ENCODE measurements around the gene CLEC2B. TPM values are rescaled to one million over a fixed set of nuclear protein-coding genes. Genes with fewer than 3 reads are reported as not detected.

CLEC2B gene
- total and polyA plus RNA-seq, 8 donors, result 0.87 to 30.1 (median 9.6) TPM

DNA sequence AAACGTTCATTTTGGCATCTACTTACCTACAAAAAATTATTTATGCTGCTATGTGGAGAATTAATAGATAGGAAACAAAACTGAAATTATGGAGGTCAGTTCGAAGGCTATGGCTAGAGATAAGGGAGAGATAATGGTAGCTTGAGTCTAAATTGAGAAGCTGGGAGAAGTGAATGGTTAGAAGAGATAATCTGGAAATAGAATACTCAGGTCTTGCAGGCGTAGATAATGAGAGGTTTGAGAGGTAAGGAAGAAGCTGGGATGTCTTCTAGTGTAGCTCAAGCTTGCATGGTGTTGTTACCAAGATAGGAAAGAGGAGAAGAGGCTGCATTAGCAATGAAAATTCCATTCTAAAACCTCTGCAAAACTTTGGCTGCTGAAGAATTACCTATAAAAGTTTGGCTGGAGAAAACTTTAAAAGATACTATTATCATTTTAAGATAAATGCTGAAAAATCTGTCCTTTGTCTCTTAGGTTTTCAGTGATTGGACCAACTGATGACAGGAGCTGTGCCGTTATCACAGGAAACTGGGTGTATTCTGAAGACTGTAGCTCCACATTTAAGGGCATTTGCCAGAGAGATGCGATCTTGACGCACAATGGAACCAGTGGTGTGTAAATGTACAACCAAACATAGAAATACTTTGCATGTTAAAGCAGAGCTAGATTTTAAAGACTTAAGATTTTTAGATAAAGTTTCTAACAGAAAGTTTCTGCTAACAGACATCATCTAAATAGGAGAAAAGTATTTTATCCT, 26.2 kb upstream of the CLEC2B start:
- Histone ChIP-seq H3K4me1 (no peaks in the 10 kb centered on the region), H3K36me3 (no peaks in the 10 kb centered on the region), H3K9me3 (no peaks in the 10 kb centered on the region), H3K27ac (no peak overlapping the region), H3K4me3 (no peak overlapping the region), H3K27me3 (no peaks in the 10 kb centered on the region)
- TF ChIP-seq POLR2A (IDR thresholded peaks at IDR 0.05) (no peak), EP300 (IDR thresholded peaks at IDR 0.05) (no peak)
- TF ChIP-seq, protein P1, sequence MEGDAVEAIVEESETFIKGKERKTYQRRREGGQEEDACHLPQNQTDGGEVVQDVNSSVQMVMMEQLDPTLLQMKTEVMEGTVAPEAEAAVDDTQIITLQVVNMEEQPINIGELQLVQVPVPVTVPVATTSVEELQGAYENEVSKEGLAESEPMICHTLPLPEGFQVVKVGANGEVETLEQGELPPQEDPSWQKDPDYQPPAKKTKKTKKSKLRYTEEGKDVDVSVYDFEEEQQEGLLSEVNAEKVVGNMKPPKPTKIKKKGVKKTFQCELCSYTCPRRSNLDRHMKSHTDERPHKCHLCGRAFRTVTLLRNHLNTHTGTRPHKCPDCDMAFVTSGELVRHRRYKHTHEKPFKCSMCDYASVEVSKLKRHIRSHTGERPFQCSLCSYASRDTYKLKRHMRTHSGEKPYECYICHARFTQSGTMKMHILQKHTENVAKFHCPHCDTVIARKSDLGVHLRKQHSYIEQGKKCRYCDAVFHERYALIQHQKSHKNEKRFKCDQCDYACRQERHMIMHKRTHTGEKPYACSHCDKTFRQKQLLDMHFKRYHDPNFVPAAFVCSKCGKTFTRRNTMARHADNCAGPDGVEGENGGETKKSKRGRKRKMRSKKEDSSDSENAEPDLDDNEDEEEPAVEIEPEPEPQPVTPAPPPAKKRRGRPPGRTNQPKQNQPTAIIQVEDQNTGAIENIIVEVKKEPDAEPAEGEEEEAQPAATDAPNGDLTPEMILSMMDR (IDR thresholded peaks at IDR 0.05), result no peak
- 69 to 80% (median 70%) methylated on average over 6 of the region's 6 CpGs for WGBS, 5 donors
- DNase-seq, result no peak
- intact Hi-C loops (cut with DNase I; ENCODE audit: low total_unique reads), result no loop called here

DNA sequence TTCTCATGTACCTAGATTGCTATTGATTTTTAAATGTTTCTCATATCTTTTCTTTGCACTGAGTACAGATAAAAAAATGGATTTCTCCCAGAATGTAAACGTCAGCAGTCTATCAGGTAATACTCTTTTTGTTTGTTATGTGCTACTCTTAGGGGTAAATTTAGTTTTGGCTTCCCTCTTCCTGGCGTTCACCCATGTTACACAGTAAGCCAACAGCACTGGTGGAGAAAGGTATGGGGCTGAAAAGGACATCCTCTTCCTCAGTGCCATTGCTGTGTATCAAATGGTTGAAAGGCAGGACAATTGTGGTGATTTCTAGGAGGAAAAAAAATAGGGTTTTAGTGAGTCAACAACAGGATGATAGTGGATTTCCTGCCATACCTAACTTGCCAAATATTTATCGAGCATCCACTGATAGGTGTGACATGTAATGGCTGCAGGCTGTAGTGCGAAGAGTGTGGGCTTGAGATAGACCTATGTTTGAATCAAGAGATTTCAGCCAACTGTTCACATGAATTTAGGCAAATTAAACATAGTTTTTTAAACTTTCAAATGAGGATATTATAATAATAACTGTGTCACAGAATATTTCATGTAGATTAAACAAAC, 19.6 kb upstream of the CLEC2B start:
- WGBS, 5 donors, result 41 to 48% (median 43%) methylated on average over 4 of the region's 4 CpGs
- TF ChIP-seq, protein P1 (IDR thresholded peaks at IDR 0.05), result no peak
- TF ChIP-seq POLR2AphosphoS5 (IDR thresholded peaks at IDR 0.05) (no peak), EP300 (IDR thresholded peaks at IDR 0.05) (no peak)
- no peak for DNase-seq

DNA sequence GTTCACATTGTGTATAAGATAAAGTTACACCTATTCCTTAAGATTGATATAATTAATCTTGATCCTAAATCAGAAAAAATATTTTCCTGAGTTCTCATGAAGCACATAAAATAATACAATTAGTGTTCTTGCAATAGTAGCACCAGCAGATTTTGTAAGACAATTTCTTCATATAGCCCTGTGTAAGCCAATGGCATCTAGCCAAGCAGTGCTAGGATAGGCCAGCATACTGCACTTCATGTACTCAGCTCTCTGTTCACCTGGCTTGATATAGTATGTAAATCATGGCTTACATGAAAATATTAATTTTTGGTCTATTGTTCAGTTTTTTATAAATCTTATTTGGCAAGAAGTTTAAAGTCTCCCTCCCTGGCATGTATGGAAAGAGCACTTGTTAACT, 14.0 kb upstream of the CLEC2B start:
- no peaks in the 10 kb centered on the region for H3K27me3 ChIP-seq
- H3K9me3 ChIP-seq, result no peaks in the 10 kb centered on the region
- no peak overlapping the region for H3K4me3 ChIP-seq
- DNase-seq, result no peak
- intact Hi-C loops (cut with DNase I; ENCODE audit: low total_unique reads), result no loop called here
- H3K4me1 ChIP-seq, result no peaks in the 10 kb centered on the region
- no peaks in the 10 kb centered on the region for H3K36me3 ChIP-seq
- H3K27ac ChIP-seq, result no peak overlapping the region
- no peak for TF ChIP-seq POLR2A (IDR thresholded peaks at IDR 0.05)
- TF ChIP-seq POLR2AphosphoS5 (IDR thresholded peaks at IDR 0.05), result no peak

More for the DNA sequence above, 19.6 kb upstream of the CLEC2B start:
- Histone ChIP-seq H3K27ac (no peak overlapping the region), H3K4me1 (no peaks in the 10 kb centered on the region), H3K9me3 (no peaks in the 10 kb centered on the region), H3K36me3 (no peaks in the 10 kb centered on the region), H3K4me3 (no peak overlapping the region), H3K27me3 (no peaks in the 10 kb centered on the region)
- intact Hi-C loops (cut with DNase I; ENCODE audit: low total_unique reads), result no loop called here

- intact Hi-C loops (cut with DNase I; ENCODE audit: low total_unique reads), result no loop called here
- Histone ChIP-seq H3K36me3 (no peaks in the 10 kb centered on the region), H3K27ac (no peak overlapping the region), H3K9me3 (no peaks in the 10 kb centered on the region), H3K4me1 (no peaks in the 10 kb centered on the region), H3K27me3 (no peaks in the 10 kb centered on the region), H3K4me3 (no peak overlapping the region)
- no peak for DNase-seq
- 61 to 73% (median 66%) methylated on average over 5 of the region's 5 CpGs for WGBS, 5 donors
- no peak for TF ChIP-seq EP300 (IDR thresholded peaks at IDR 0.05)
Observed at GRCh38 chr12:9881988-9882387, 12.8 kb upstream of the CLEC2B start.

DNA sequence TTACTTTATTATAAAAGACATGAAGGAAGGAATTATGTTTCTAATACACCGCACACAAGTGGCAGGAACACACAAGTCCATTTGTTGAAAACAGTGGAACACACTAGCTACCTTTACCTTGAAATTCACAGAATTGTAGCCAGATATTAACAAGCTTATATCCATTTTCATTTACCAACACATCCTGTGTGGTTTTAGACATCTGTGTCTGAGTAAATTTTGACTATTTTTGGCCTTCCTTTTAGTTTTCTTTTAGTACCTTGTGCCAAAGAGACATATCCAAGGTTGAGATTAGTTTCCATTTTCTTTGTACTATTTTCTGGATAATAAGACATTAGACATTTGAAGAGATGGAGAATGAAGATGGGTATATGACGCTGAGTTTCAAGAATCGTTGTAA, 12.1 kb upstream of the CLEC2B start, which contains the start of gene KLRF2:
KLRF2 (plus strand) TSS at position 244 of the 400 bp plus-strand sequence; CDS start at position 351, 107 bp downstream.
- WGBS, 5 donors, result 94 to 98% (median 95%) methylated on average over 3 of the region's 3 CpGs
- no peaks in the 10 kb centered on the region for H3K27me3 ChIP-seq
- DNase-seq, result no peak
- no peaks in the 10 kb centered on the region for H3K4me1 ChIP-seq
- TF ChIP-seq POLR2A (IDR thresholded peaks at IDR 0.05) (no peak), EP300 (IDR thresholded peaks at IDR 0.05) (no peak), POLR2AphosphoS5 (IDR thresholded peaks at IDR 0.05) (no peak)
- TF ChIP-seq, protein P1 (IDR thresholded peaks at IDR 0.05), result no peak
- intact Hi-C loops (cut with DNase I; ENCODE audit: low total_unique reads), result no loop called here
- H3K4me3 ChIP-seq, result no peak within 1 kb of the TSS
- no peaks in the 10 kb centered on the region for H3K9me3 ChIP-seq
- H3K36me3 ChIP-seq, result no peaks in the 10 kb centered on the region
- no peak within 1 kb of the TSS for H3K27ac ChIP-seq
